Activated CD4-positive, alpha-beta T cell treated with anti-CD3 and anti-CD28 coated beads for 36 hours (primary cell): ENCODE results near the gene LETM1. TPM values are rescaled to one million over a fixed set of nuclear protein-coding genes. Genes with fewer than 3 reads are reported as not detected.

Experiments
- ATAC-seq: fragments of 200-7000 bp; cut with Tn5 transposase; one replicate; pipeline ENCODE4 v1.10.0; 2021; ENCODE audit warnings: mild to moderate bottlenecking, moderate library complexity
- CTCF ChIA-PET: fragments of 350-600 bp; sonication (Branson Sonifier 250); formaldehyde crosslinking; loops from one replicate; lab custom pipeline; 2021; ENCODE audit warnings: antibody characterized with exemption; lab: Charles Lee
- POLR2A ChIA-PET: fragments of 350-600 bp; sonication (Branson Sonifier 250); formaldehyde crosslinking; loops from one replicate; lab custom pipeline; 2021; ENCODE audit warnings: antibody characterized with exemption, inconsistent platforms; lab: Charles Lee
- DNase-seq: peaks from one replicate; pipeline ENCODE4 v3.0.0-alpha.2; 2020
- H3K27ac Mint-ChIP-seq: one replicate; pipeline ENCODE4 v1.8.0; 2021; ENCODE audit warnings: mixed read lengths
- H3K27me3 Mint-ChIP-seq: one replicate; pipeline ENCODE4 v1.8.0; 2021; ENCODE audit warnings: mixed read lengths
- H3K36me3 Mint-ChIP-seq: one replicate; pipeline ENCODE4 v1.8.0; 2021; ENCODE audit warnings: low read depth, mixed read lengths
- H3K4me1 Mint-ChIP-seq: one replicate; pipeline ENCODE4 v1.8.0; 2021; ENCODE audit warnings: mixed read lengths
- H3K4me3 Mint-ChIP-seq: one replicate; pipeline ENCODE4 v1.8.0; 2021; ENCODE audit warnings: mild to moderate bottlenecking, moderate library complexity, mixed read lengths
- H3K9me3 Mint-ChIP-seq: one replicate; pipeline ENCODE4 v1.8.0; 2021; ENCODE audit warnings: low read depth, mixed read lengths
- intact Hi-C, 2 experiments: fragments of 100-400 bp; cut with DNase I in 1 of 2; cut with micrococcal nuclease in 1 of 2; formaldehyde crosslinking; loops; one replicate each; pipeline versions ENCODE4 v1.14.2 to v1.15.1; 2022 to 2024; cut with DNase I, micrococcal nuclease
- total RNA-seq, 2 experiments: library from RNA; stranded (reverse); gene quantifications; one replicate each; pipeline ENCODE4 v1.2.3, GENCODE V29; 2021

LETM1 gene
- total RNA-seq, 2 experiments from 2014 or later, result 41.6 to 51.3 TPM

DNA sequence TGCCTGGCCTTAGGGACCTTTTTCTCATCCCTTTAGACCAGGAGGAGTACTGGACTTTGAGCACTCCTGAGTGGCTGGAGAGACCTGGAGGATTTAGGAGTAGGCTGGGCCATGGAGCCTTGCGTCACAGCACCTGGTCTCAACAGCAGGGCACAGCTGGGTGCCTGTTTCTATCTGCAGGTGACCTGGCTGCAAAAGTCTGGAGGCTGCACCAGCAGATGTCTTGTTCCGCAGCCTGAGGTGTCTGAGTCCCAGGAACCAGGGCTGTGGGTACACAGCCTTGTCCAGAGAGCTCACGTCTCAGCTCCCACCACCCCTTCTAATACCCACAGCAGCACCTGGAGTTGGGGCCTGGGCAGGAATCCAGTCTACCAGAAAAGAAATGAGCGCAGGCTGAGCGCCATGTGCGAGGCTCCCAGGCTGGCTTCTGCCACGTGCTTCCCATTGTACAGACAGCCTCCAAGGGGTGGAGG is 10.3 kb upstream of the LETM1 start:
- ChIA-PET POLR2A (interaction anchor here (0.8 kb wide), 1 partner anchor 10 kb away, joined by 3 read pairs; no protein-coding TSS in a partner anchor), CTCF (interaction anchor here (1.2 kb wide), 1 partner anchor 118 kb away, joined by 3 read pairs; no protein-coding TSS in a partner anchor)
- Mint-ChIP-seq H3K9me3 (no peaks in the 10 kb centered on the region), H3K27ac (no peak overlapping the region), H3K4me3 (no peak overlapping the region), H3K27me3 (no peaks in the 10 kb centered on the region), H3K36me3 (no peaks in the 10 kb centered on the region), H3K4me1 (peaks cover 27% of the 10 kb centered on the region)
- DNase-seq (no peak), ATAC-seq (no peak)
- intact Hi-C loops, result no loop called here

- no peaks in the 10 kb centered on the region for H3K27me3 Mint-ChIP-seq
- no peaks in the 10 kb centered on the region for H3K9me3 Mint-ChIP-seq
- no peak overlapping the region for H3K4me3 Mint-ChIP-seq
- CTCF ChIA-PET, result interaction anchor here (0.6 kb wide), 1 partner anchor 14 kb away, joined by 4 read pairs; no protein-coding TSS in a partner anchor
- no peak overlapping the region for H3K27ac Mint-ChIP-seq
- H3K4me1 Mint-ChIP-seq, result peaks cover 22% of the 10 kb centered on the region
- ATAC-seq, result no peak
- DNase-seq, result no peak
- no peaks in the 10 kb centered on the region for H3K36me3 Mint-ChIP-seq
- POLR2A ChIA-PET, result no interaction called here
- intact Hi-C loops, result no loop called here
These were observed 8.4 kb upstream of the LETM1 start for GRCh38 chr4:1864076-1865008.

DNA sequence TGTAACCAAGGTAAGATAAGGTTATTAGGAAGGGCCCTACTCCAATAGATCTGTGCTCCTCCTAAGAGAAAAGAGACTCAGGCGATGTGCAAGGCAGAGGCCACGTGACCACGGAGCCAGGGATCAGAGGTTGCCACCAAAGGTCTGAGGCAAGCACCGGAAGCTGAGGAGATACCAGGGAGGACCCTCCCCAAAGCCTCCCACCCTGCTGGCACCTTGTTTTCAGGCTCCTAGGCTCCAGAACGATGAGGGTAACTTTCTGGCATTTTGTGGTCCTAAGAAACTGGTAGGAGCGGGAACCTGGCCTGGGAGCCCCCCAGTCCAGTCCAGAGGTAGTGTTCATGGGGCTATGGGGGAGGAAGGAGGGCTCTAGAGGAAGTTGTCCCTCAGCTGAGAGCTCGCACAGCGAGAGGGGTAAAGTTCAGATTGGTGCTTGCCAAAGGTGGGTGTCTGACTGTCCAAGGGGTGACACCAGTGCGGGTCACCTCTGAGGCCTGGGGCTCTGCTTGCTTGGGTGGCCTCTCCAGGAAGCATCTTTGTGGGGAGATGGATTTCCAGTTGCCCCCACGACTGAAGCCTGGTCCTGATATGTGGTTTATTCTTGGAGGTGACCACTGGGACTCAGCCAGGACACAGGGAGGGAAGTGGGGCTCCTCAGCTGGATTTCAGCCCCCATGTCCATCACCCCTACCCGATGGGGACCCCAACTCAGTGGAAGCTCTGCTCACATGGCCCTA is 7.5 kb upstream of the LETM1 start:
- H3K9me3 Mint-ChIP-seq, result no peaks in the 10 kb centered on the region
- H3K4me3 Mint-ChIP-seq, result no peak overlapping the region
- no peaks in the 10 kb centered on the region for H3K36me3 Mint-ChIP-seq
- no peak overlapping the region for H3K27ac Mint-ChIP-seq
- intact Hi-C loops, result no loop called here
- ATAC-seq, result no peak
- no peaks in the 10 kb centered on the region for H3K27me3 Mint-ChIP-seq
- ChIA-PET POLR2A (no interaction called here), CTCF (interaction anchor here (0.6 to 1.2 kb wide), 5 partner anchors 10 to 553 kb away, joined by 3 to 5 read pairs (median 3); no protein-coding TSS in a partner anchor)
- no peak for DNase-seq
- peaks cover 19% of the 10 kb centered on the region for H3K4me1 Mint-ChIP-seq

GRCh38 chr4:1862961-1863296 is 7.0 kb upstream of the LETM1 start:
- DNase-seq, result no peak
- Mint-ChIP-seq H3K9me3 (no peaks in the 10 kb centered on the region), H3K27me3 (no peaks in the 10 kb centered on the region), H3K36me3 (no peaks in the 10 kb centered on the region), H3K4me1 (peaks cover 19% of the 10 kb centered on the region), H3K4me3 (no peak overlapping the region), H3K27ac (peak overlapping the region; percentile 47)
- no peak for ATAC-seq
- CTCF ChIA-PET, result interaction anchor here (0.6 to 1.2 kb wide), 4 partner anchors 10 to 553 kb away, joined by 3 to 5 read pairs (median 4); no protein-coding TSS in a partner anchor
- POLR2A ChIA-PET, result no interaction called here
- intact Hi-C loops, result no loop called here

DNA sequence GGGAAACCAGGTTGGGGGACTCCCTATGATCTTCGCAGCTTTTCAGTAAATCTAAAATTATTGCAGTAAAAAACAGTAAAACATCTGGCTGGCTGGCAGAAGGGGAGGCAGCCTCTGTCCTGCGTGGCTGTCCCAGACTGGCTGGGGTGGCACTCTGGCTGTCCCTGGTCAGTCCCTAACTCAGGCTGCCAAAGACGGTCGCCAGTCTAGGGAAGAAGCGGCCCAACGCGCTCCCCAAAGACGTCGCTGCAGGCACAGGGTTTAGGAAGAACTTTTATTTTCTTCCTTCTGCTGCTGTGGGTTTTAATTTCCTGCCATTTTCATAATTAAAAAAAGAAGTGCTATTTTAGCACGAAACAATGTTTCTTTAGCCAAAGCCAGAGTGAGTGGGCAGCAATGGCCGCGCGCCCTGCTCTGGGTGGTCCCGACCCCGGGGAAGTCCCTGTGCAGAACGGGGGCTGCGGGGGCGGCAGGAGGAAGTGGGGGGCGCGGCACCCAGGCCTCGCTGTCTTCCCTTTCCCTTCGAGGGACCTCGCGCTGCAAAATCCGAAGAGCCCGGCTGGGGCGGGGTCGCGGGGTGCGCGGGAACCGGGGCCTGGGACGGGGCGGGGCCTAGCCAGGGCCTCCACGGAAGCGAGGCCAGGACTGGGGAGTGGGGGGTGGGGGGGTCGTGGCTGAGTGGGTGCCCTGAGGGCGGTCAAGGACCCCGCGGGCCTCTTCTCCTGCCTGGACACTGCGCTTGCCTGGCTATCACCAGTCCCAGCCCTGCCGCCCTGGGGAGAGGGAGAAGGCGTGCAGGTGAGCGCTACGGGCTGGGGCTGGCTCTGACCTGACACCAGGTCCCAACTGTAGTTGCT is 6.3 kb upstream of the LETM1 start:
- Mint-ChIP-seq H3K4me3 (peak overlapping the region; percentile 54), H3K27me3 (no peaks in the 10 kb centered on the region), H3K4me1 (peaks cover 19% of the 10 kb centered on the region), H3K9me3 (no peaks in the 10 kb centered on the region), H3K36me3 (no peaks in the 10 kb centered on the region), H3K27ac (peak overlapping the region; percentile 51)
- DNase-seq (peak; percentile 42), ATAC-seq (peak; percentile 70)
- ChIA-PET POLR2A (no interaction called here), CTCF (interaction anchor here (0.9 to 1.2 kb wide), 4 partner anchors 11 to 169 kb away, joined by 3 to 5 read pairs (median 4); no protein-coding TSS in a partner anchor)
- intact Hi-C loops, result no loop called here

DNA sequence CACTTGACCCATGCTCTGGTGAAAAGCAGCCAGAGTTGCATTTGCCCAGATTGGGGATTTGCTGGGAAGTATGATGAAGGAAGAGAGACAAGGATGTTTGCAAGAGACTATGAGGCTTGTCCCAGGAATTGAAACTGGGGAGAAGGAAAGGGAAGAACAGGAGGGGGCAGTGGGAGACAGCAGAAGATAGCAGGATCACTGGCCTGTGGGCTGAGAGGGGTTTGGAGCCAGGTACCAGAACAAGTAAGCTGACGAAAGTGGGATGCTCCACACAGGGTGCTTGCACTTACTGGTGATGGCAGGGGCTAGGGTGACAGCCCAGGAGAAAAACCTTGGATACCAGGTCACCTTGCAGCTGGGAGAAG is 3.4 kb upstream of the LETM1 start:
- ChIA-PET POLR2A (no interaction called here), CTCF (no interaction called here)
- no peak for DNase-seq
- Mint-ChIP-seq H3K36me3 (no peaks in the 10 kb centered on the region), H3K27me3 (no peaks in the 10 kb centered on the region), H3K4me3 (no peak overlapping the region), H3K4me1 (peaks cover 30% of the 10 kb centered on the region), H3K27ac (no peak overlapping the region), H3K9me3 (no peaks in the 10 kb centered on the region)
- ATAC-seq, result no peak
- intact Hi-C loops, result loop anchor here (5.0 kb wide), 4 partner anchors 608 to 1343 kb away; partner anchors contain the start of genes CTBP1 (in 1 of the 2), GRK4 (in 1 of the 2), NOP14 (in 1 of the 2) and RNF4 (in 1 of the 2)

GRCh38 chr4:1857931-1858330 is 2.0 kb upstream of the LETM1 start:
- no peak overlapping the region for H3K4me3 Mint-ChIP-seq
- H3K9me3 Mint-ChIP-seq, result no peaks in the 10 kb centered on the region
- ChIA-PET CTCF (interaction anchor here (0.6 to 1.6 kb wide), 4 partner anchors 10 to 671 kb away, joined by 3 to 7 read pairs (median 4); no protein-coding TSS in a partner anchor), POLR2A (interaction anchor here (1.2 kb wide), 1 partner anchor 13 kb away, joined by 3 read pairs; the partner anchor contains the start of gene NSD2)
- DNase-seq, result no peak
- intact Hi-C loops, result loop anchor here (2.0 to 5.0 kb wide), 5 partner anchors 151 to 1344 kb away; partner anchors contain the start of genes CTBP1 (in 1 of the 2), GRK4 (in 1 of the 2), NELFA (in 1 of the 2) and NOP14 (in 1 of the 2)
- ATAC-seq, result no peak
- H3K27me3 Mint-ChIP-seq, result no peaks in the 10 kb centered on the region
- peaks cover 7% of the 10 kb centered on the region for H3K36me3 Mint-ChIP-seq
- no peak overlapping the region for H3K27ac Mint-ChIP-seq
- peaks cover 35% of the 10 kb centered on the region for H3K4me1 Mint-ChIP-seq

DNA sequence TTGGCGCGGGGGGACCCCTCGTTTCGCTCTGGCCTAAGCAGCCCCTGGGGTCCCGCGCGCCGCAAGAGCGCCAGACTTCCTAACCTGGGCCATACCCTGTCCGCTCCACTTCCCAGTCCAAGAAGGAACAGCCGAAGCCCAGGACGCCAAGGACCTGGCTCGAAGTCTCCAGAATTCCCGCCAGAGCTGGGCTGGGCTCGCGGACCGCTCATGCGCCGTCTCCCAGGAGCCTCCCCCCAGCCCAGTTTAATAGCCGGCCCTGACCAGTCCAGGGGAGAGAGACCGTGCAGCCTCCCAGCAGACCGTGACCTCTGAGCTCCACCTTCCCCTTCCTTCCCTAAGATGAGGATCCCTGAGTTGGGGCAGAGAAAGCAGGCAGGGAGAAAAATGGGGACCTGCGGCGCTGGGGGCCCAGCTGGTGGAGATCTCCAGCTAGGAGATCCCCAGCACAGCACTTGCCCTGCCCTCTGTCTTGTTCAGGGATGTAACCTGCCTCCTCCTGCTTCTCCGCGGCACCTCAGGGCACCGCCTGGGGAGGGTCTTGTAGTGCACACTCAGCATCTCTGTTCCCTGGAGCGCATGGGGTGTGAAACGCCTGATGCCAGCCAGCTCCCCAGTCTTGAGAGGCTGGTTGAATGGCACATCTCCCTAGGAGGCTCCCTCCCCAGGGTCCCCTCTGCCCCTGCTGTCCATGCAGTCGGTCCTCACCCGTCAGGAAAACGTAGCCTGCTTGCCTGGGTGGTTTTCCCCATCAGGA is 1.2 kb upstream of the LETM1 start:
- intact Hi-C loops, result loop anchor here (1.0 to 5.0 kb wide), 18 partner anchors 13 to 1345 kb away; partner anchors contain the start of genes SLBP (in 2 of the 2), CFAP99 (in 1 of the 2), CTBP1 (in 1 of the 2) and FAM193A (in 1 of the 2)
- H3K4me3 Mint-ChIP-seq, result peak overlapping the region; percentile 78
- H3K27me3 Mint-ChIP-seq, result no peaks in the 10 kb centered on the region
- ATAC-seq (no peak), DNase-seq (peak; percentile 34)
- ChIA-PET CTCF (interaction anchor here (0.6 to 1.6 kb wide), 6 partner anchors 16 to 670 kb away, joined by 3 to 19 read pairs (median 4); no protein-coding TSS in a partner anchor), POLR2A (interaction anchor here (0.6 to 2.1 kb wide), 3 partner anchors 13 to 123 kb away, joined by 3 to 11 read pairs (median 7); partner anchors contain the start of gene NSD2)
- no peaks in the 10 kb centered on the region for H3K9me3 Mint-ChIP-seq
- peaks cover 9% of the 10 kb centered on the region for H3K36me3 Mint-ChIP-seq
- peaks cover 37% of the 10 kb centered on the region for H3K4me1 Mint-ChIP-seq
- peak overlapping the region; percentile 47 for H3K27ac Mint-ChIP-seq

DNA sequence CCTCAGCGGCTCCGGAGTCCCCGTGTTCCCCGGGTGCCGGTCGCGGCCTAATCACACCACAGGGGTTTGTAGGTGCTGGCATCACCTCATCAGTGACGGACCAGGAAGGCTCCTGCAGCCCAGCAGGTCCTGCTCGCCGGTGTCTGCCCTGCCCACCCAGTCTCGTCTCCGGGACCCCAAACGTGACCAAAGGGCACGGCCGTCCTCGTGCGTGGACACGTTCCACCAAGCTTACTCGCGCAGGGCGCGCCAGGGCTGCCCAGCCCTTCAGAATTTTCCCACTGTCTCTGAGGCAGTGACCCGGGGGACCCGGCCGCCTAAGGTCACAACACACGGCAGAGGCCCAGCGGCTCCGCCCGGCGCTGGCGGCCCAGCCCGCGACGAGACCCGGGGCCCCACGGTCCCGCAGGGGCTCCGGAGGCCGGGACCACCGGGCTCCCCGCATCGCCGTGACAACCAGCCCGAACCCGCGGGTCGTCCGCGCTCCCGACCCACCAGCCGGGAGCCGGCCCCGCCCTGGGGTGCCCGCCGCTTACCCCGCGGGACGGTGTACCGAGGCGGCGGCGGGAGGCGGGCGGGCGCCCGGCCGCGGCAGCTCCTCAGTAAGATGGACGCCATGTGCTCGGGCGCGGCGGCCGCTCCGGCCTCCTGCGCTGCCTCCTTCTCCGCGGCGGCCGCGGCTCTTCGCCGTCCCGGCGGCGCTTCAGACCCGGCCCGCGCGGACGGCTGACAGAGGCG is 454 bp downstream of the LETM1 start:
- DNase-seq, result peak; percentile 39
- peaks cover 9% of the 10 kb centered on the region for H3K36me3 Mint-ChIP-seq
- CTCF ChIA-PET, result interaction anchor here (0.6 to 2.0 kb wide), 5 partner anchors 17 to 276 kb away, joined by 3 to 19 read pairs (median 4); no protein-coding TSS in a partner anchor

More for the DNA sequence above, 454 bp downstream of the LETM1 start:
- ATAC-seq, result peak; percentile 23
- no peaks in the 10 kb centered on the region for H3K9me3 Mint-ChIP-seq
- H3K4me1 Mint-ChIP-seq, result peaks cover 44% of the 10 kb centered on the region
- POLR2A ChIA-PET, result interaction anchor here (0.6 to 2.1 kb wide), 3 partner anchors 15 to 693 kb away, joined by 5 to 11 read pairs (median 7); partner anchors contain the start of gene NSD2
- peak overlapping the region; percentile 31 for H3K27ac Mint-ChIP-seq
- H3K4me3 Mint-ChIP-seq, result peak overlapping the region; percentile 66
- no peaks in the 10 kb centered on the region for H3K27me3 Mint-ChIP-seq
- intact Hi-C loops, result loop anchor here (1.0 to 5.0 kb wide), 18 partner anchors 15 to 1347 kb away; partner anchors contain the start of genes SLBP (in 2 of the 2), CFAP99 (in 1 of the 2), CTBP1 (in 1 of the 2) and FAM193A (in 1 of the 2)
